ENCODE results near the gene DNTT. TPM values are rescaled to one million over a fixed set of nuclear protein-coding genes. Genes with fewer than 3 reads are reported as not detected.

Gene DNTT
- total and polyA plus RNA-seq, 2 of the 13 experiments (the other 11 are each of a cell fraction or from before 2014, with no cell fraction given) = not detected

DNA sequence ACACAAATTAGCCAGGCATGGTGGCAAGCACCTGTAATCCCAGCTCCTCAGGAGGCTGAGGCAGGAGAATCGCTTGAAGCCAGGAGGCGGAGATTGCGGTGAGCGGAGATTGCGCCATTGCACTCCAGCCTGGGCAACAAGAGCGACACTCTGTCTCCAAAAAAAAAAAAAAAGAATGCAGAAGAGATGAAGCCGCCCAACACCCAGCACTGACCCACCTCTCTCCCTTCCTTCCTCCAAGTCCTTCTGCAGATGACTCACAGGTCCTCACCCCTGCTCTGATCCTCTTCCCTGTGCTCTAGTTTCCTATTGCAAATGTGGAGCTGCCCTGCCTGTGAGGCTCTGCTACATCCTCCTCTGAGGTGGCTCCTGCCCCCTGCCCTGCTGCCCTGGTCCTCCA lies 76.6 kb downstream of the DNTT start:
- no TSS peak for BruUV-seq (replicated peaks)

DNA sequence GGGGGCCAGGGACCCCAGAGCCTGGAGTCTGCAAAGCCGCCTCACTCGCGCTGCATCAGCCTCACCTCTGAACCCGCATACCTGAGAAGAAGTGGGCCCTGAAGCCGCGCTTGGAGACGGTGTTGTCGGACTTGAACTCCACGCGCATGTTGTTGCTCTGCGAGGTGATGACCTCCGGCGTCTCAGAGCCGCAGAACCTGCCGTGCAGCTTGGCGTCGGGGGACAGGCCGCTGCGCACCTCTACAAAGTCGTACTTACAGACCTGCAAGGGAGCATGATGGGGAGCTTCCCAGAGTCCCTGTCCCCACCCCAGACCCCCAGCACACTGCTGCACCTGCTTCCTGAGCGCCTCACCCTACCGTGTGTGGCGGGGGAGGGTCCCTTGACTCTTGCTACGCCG lies 80.3 kb downstream of the DNTT start:
- H3K4me3 ChIP-seq (replicated peaks in 1 of 3; ENCODE audit: insufficient read depth in 1 of 3, low read depth in 2 of 3, low read length in 3 of 3) = no peak overlapping the region
- H3K36me3 ChIP-seq (replicated peaks in 1 of 2; ENCODE audit: control insufficient read depth in 1 of 2, insufficient read depth in 2 of 2, low read length in 2 of 2) = no peaks in the 10 kb centered on the region
- no peaks in the 10 kb centered on the region for H3K4me1 ChIP-seq (ENCODE audit: insufficient read depth, low read length)
- H3K4me2 ChIP-seq (ENCODE audit: low read depth, low read length) = no peak overlapping the region
- H3K27ac ChIP-seq (ENCODE audit: extremely low read length, insufficient read depth, low read length) = no peak overlapping the region
- no peaks in the 10 kb centered on the region for H4K20me1 ChIP-seq (ENCODE audit: insufficient read depth, low read length)
- ChIA-PET POLR2A (no interaction called here), CTCF (ENCODE audit: low intra/inter-chr PET ratio, low total read pairs) (no interaction called here)
- no peak for FAIRE-seq
- no peak overlapping the region for H3K9ac ChIP-seq (ENCODE audit: insufficient read depth, low read depth, low read length)
- H3K9me3 ChIP-seq (ENCODE audit: low read length) = no peaks in the 10 kb centered on the region
- intact Hi-C loops (cut with micrococcal nuclease; ENCODE audit: unreplicated experiment) (no loop called here), in situ Hi-C loops (cut with HindIII; ENCODE audit: extremely low pct_ligation_motif_present, low pct_unique_long_range_greater_than_20kb) (no loop called here)
- no peak for DNase-seq (ENCODE audit: low spot score)
- H2AFZ ChIP-seq (ENCODE audit: low read length) = no peak overlapping the region
- ATAC-seq = no peak
- TF ChIP-seq ZNF577 (CRISPR knock-in tag; IDR thresholded peaks at IDR 0.05; ENCODE audit: borderline replicate concordance, low read depth) = no peak
- no peak for TF ChIP-seq ZNF101 (CRISPR knock-in tag; IDR thresholded peaks at IDR 0.05; ENCODE audit: borderline replicate concordance, low read depth)
- no peak for TF ChIP-seq ELF4 (CRISPR knock-in tag; IDR thresholded peaks at IDR 0.05; ENCODE audit: borderline replicate concordance)
- TF ChIP-seq ZSCAN29 (CRISPR knock-in tag; conservative IDR thresholded peaks at IDR 0.05) = no peak
- TF ChIP-seq ZNF552 (CRISPR knock-in tag; IDR thresholded peaks at IDR 0.05; ENCODE audit: borderline replicate concordance) = no peak
- TF ChIP-seq, protein P1, sequence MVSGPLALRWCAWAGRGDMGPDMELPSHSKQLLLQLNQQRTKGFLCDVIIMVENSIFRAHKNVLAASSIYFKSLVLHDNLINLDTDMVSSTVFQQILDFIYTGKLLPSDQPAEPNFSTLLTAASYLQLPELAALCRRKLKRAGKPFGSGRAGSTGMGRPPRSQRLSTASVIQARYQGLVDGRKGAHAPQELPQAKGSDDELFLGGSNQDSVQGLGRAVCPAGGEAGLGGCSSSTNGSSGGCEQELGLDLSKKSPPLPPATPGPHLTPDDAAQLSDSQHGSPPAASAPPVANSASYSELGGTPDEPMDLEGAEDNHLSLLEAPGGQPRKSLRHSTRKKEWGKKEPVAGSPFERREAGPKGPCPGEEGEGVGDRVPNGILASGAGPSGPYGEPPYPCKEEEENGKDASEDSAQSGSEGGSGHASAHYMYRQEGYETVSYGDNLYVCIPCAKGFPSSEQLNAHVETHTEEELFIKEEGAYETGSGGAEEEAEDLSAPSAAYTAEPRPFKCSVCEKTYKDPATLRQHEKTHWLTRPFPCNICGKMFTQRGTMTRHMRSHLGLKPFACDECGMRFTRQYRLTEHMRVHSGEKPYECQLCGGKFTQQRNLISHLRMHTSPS (CRISPR knock-in tag; IDR thresholded peaks at IDR 0.05; ENCODE audit: low read depth) = no peak
- no peak for TF ChIP-seq ZNF317 (CRISPR knock-in tag; IDR thresholded peaks at IDR 0.05)
- TF ChIP-seq ZNF296 (CRISPR knock-in tag; conservative IDR thresholded peaks at IDR 0.05) = no peak
- TF ChIP-seq SKI (IDR thresholded peaks at IDR 0.05; ENCODE audit: partially characterized antibody) = no peak
- TF ChIP-seq ZNF207 (IDR thresholded peaks at IDR 0.05; ENCODE audit: borderline replicate concordance) = no peak
- no peak for TF ChIP-seq ZNF773 (CRISPR knock-in tag; IDR thresholded peaks at IDR 0.05; ENCODE audit: borderline replicate concordance)
- TF ChIP-seq ZNF382 (CRISPR knock-in tag; IDR thresholded peaks at IDR 0.05; ENCODE audit: borderline replicate concordance) = no peak
- H3K79me2 ChIP-seq (ENCODE audit: insufficient read depth, low read length) = no peaks in the 10 kb centered on the region
- WGBS (ENCODE audit: low lambda C conversion rate) = 31% methylated on average over 13 of the region's 25 CpGs
- H3K27me3 ChIP-seq (ENCODE audit: control insufficient read depth in 1 of 2, insufficient read depth in 2 of 2, low read length in 2 of 2) = peaks cover 4 to 59% of the 10 kb centered on the region in 2 experiments; a peak in 4 of 5 replicates
- BruUV-seq (replicated peaks) = no TSS peak

More for the DNA sequence above, 76.6 kb downstream of the DNTT start:
- Histone ChIP-seq H3K4me3 (replicated peaks in 1 of 3; ENCODE audit: insufficient read depth in 1 of 3, low read depth in 2 of 3, low read length in 3 of 3) (no peak overlapping the region), H3K9me3 (ENCODE audit: low read length) (no peaks in the 10 kb centered on the region), H4K20me1 (ENCODE audit: insufficient read depth, low read length) (no peaks in the 10 kb centered on the region), H3K27ac (ENCODE audit: extremely low read length, insufficient read depth, low read length) (no peak overlapping the region), H3K4me1 (ENCODE audit: insufficient read depth, low read length) (peaks cover under 1% of the 10 kb centered on the region; the same call in 1 of the 2 replicates), H3K79me2 (ENCODE audit: insufficient read depth, low read length) (no peaks in the 10 kb centered on the region), H3K27me3 (ENCODE audit: control insufficient read depth in 1 of 2, insufficient read depth in 2 of 2, low read length in 2 of 2) (peaks cover 2 to 31% of the 10 kb centered on the region in 2 experiments; a peak in 3 of 5 replicates), H3K9ac (ENCODE audit: insufficient read depth, low read depth, low read length) (no peak overlapping the region), H3K36me3 (replicated peaks in 1 of 2; ENCODE audit: control insufficient read depth in 1 of 2, insufficient read depth in 2 of 2, low read length in 2 of 2) (no peaks in the 10 kb centered on the region), H2AFZ (ENCODE audit: low read length) (no peak overlapping the region), H3K4me2 (ENCODE audit: low read depth, low read length) (no peak overlapping the region)
- ChIA-PET POLR2A (no interaction called here), CTCF (ENCODE audit: low intra/inter-chr PET ratio, low total read pairs) (no interaction called here)
- in situ Hi-C loops (cut with HindIII; ENCODE audit: extremely low pct_ligation_motif_present, low pct_unique_long_range_greater_than_20kb) (no loop called here), intact Hi-C loops (cut with micrococcal nuclease; ENCODE audit: unreplicated experiment) (no loop called here)
- DNase-seq (ENCODE audit: low spot score) (no peak), ATAC-seq (no peak), FAIRE-seq (no peak)
- 69% methylated on average over 7 of the region's 7 CpGs for WGBS (ENCODE audit: low lambda C conversion rate)
- TF ChIP-seq KAT2B (IDR thresholded peaks at IDR 0.05; ENCODE audit: borderline replicate concordance, low read depth, low read length) = no peak
